Measurements from ENCODE around the gene KLRF1.

Gene KLRF1

DNA sequence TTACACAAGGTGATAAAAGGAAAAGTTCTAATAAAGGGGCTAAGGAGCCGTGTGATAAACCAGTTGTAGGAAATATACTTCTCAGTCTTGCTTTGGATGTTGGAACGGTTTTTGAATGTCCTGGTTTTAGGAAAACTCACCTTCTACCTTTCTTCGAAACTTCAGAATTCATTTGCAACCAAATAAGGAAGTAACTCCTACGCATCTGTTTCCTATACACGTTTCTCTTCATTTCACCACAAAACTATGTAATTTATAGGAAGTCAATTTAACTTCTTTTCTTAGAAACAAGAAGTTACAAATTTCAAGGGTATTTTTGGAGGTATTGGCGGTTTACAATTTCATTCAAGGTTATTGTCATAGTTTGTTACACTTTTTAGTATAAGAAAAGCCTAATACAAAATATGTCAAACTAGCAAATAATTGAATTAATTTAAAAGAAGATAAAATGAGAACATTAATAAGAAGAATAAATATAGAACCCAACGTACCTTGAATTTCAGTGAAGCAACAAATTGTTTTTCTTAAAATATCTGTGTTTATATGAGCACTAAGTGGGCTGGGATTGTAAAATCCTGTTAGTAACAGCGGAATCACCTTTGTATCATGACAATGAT lies 33.4 kb upstream of the KLRF1 start:
- H3K4me3 ChIP-seq (ENCODE audit: low read depth in 1 of 2, low read length in 2 of 2): no peak overlapping the region
- no peaks in the 10 kb centered on the region for H3K9me3 ChIP-seq (ENCODE audit: control insufficient read depth in 1 of 2, low read length in 2 of 2)
- no peaks in the 10 kb centered on the region for H3K27me3 ChIP-seq (ENCODE audit: control insufficient read depth in 1 of 2, insufficient read depth in 2 of 2, low read length in 2 of 2)
- no peak overlapping the region for H3K27ac ChIP-seq (ENCODE audit: low read depth, low read length)
- H3K9ac ChIP-seq (ENCODE audit: low read depth in 1 of 2, low read length in 2 of 2): no peak overlapping the region
- H3K4me1 ChIP-seq (ENCODE audit: control insufficient read depth in 1 of 2, insufficient read depth in 2 of 2, low read length in 2 of 2): peaks cover 3 to 10% of the 10 kb centered on the region in 2 donors
- H3K36me3 ChIP-seq (ENCODE audit: control insufficient read depth in 1 of 2, insufficient read depth in 2 of 2, low read length in 2 of 2): no peaks in the 10 kb centered on the region

DNA sequence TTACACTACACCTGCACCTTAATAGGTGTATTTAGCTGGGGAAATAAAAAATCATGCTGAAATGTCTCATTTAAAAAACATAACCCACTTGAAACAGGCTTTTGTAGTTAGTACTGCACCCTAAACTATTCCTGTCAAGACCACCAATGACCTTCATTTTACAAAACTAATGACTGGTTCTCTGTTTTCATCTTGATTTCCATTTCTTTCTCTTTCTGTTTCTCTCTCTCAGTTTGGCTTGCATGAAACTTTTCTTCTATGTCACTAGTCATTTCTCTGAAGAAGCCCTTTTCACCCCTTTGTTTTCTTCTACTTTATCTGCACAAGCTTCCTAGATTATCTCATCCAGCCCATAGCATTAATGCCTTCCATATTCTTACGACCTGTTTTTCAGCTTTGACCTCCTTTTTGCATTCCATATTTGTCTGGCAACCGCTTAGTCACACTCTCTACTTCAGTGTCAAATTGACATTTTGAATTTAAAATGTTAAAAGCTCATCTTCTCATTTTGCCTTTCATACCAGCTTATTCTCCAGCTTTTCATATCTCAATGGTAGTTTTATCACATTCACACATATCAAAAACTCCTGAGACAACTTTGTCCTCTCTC lies 32.7 kb upstream of the KLRF1 start:
- Histone ChIP-seq H3K27ac (ENCODE audit: low read depth, low read length) (no peak overlapping the region), H3K36me3 (ENCODE audit: control insufficient read depth in 1 of 2, insufficient read depth in 2 of 2, low read length in 2 of 2) (no peaks in the 10 kb centered on the region), H3K4me1 (ENCODE audit: control insufficient read depth in 1 of 2, insufficient read depth in 2 of 2, low read length in 2 of 2) (peaks cover 3 to 10% of the 10 kb centered on the region in 2 donors), H3K27me3 (ENCODE audit: control insufficient read depth in 1 of 2, insufficient read depth in 2 of 2, low read length in 2 of 2) (no peaks in the 10 kb centered on the region), H3K9ac (ENCODE audit: low read depth in 1 of 2, low read length in 2 of 2) (no peak overlapping the region), H3K9me3 (ENCODE audit: control insufficient read depth in 1 of 2, low read length in 2 of 2) (no peaks in the 10 kb centered on the region), H3K4me3 (ENCODE audit: low read depth in 1 of 2, low read length in 2 of 2) (no peak overlapping the region)

GRCh38 chr12:9795945-9796344 lies 31.3 kb upstream of the KLRF1 start:
- no peaks in the 10 kb centered on the region for H3K36me3 ChIP-seq (ENCODE audit: control insufficient read depth in 1 of 2, insufficient read depth in 2 of 2, low read length in 2 of 2)
- no peaks in the 10 kb centered on the region for H3K9me3 ChIP-seq (ENCODE audit: control insufficient read depth in 1 of 2, low read length in 2 of 2)
- no peaks in the 10 kb centered on the region for H3K27me3 ChIP-seq (ENCODE audit: control insufficient read depth in 1 of 2, insufficient read depth in 2 of 2, low read length in 2 of 2)
- no peak overlapping the region for H3K9ac ChIP-seq (ENCODE audit: low read depth in 1 of 2, low read length in 2 of 2)
- no peak overlapping the region for H3K27ac ChIP-seq (ENCODE audit: low read depth, low read length)
- H3K4me1 ChIP-seq (ENCODE audit: control insufficient read depth in 1 of 2, insufficient read depth in 2 of 2, low read length in 2 of 2): peaks cover 3 to 10% of the 10 kb centered on the region in 2 donors
- H3K4me3 ChIP-seq (ENCODE audit: low read depth in 1 of 2, low read length in 2 of 2): no peak overlapping the region

- Histone ChIP-seq H3K4me1 (ENCODE audit: control insufficient read depth in 1 of 2, insufficient read depth in 2 of 2, low read length in 2 of 2) (peaks cover 3 to 10% of the 10 kb centered on the region in 2 donors), H3K36me3 (ENCODE audit: control insufficient read depth in 1 of 2, insufficient read depth in 2 of 2, low read length in 2 of 2) (no peaks in the 10 kb centered on the region), H3K9me3 (ENCODE audit: control insufficient read depth in 1 of 2, low read length in 2 of 2) (no peaks in the 10 kb centered on the region), H3K4me3 (ENCODE audit: low read depth in 1 of 2, low read length in 2 of 2) (no peak overlapping the region), H3K9ac (ENCODE audit: low read depth in 1 of 2, low read length in 2 of 2) (no peak overlapping the region), H3K27me3 (ENCODE audit: control insufficient read depth in 1 of 2, insufficient read depth in 2 of 2, low read length in 2 of 2) (no peaks in the 10 kb centered on the region), H3K27ac (ENCODE audit: low read depth, low read length) (no peak overlapping the region)
Observed at GRCh38 chr12:9796346-9796745, 30.9 kb upstream of the KLRF1 start.

DNA sequence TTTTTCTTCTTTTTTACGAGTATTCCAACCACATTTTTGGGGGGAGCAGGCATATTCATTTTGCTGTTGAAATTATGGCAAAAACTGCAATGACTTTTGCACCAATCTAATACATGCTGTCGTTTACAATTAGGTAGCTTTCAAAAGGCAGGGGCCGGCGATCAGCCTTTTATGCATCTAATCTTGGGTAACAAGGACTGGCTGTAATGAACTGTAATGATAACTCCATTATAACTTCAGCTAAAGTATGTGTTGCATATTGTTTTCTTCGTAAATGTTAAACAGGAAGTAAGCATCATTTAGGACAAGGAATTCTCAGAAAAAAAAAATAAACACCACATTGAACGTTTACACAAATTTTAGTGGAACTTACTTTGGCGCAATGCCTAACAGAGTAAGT lies 30.3 kb upstream of the KLRF1 start:
- no peaks in the 10 kb centered on the region for H3K27me3 ChIP-seq (ENCODE audit: control insufficient read depth in 1 of 2, insufficient read depth in 2 of 2, low read length in 2 of 2)
- H3K9ac ChIP-seq (ENCODE audit: low read depth in 1 of 2, low read length in 2 of 2): no peak overlapping the region
- H3K36me3 ChIP-seq (ENCODE audit: control insufficient read depth in 1 of 2, insufficient read depth in 2 of 2, low read length in 2 of 2): no peaks in the 10 kb centered on the region
- no peak overlapping the region for H3K27ac ChIP-seq (ENCODE audit: low read depth, low read length)
- H3K9me3 ChIP-seq (ENCODE audit: control insufficient read depth in 1 of 2, low read length in 2 of 2): no peaks in the 10 kb centered on the region
- peaks cover 3 to 10% of the 10 kb centered on the region in 2 donors for H3K4me1 ChIP-seq (ENCODE audit: control insufficient read depth in 1 of 2, insufficient read depth in 2 of 2, low read length in 2 of 2)
- no peak overlapping the region for H3K4me3 ChIP-seq (ENCODE audit: low read depth in 1 of 2, low read length in 2 of 2)

DNA sequence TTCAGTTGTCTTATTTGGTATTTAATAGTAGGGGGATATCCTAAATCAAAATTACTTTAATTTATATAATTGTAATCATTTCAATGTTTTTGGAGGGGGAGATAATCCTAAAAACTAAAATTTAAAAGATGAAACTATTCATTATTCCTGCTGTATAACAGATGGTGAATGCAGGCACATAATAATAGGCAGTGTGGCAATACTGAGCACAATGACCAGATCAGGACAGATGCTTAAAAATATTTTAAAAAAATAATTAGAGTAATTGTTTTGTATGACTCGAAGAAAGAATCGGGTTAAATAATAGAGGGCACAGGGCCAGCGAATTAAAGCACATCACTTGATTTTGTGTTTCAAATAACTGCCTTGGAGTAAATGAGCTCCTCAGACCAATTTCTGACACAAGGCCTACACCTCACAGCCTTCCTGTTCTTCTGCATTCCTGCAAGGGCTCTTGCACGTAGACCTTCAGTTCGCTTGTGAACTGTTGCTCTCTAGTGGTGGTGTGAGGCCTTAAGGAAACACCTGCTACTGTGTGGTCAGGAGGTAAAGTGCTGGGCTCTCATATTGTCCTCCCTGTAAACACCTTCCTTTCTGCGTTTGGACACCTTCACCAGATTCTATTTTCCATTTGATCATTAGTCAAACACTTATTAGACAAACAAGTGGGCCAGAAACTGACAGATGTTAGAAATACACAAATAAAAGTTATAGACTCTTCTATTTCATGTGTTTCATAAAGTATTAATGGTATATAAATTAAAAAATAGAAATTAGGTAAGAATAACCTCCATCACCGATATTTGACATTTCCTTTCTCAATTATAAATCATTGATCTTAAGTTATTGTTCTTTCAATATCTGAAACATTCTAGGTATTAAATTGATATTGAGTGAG lies 29.3 kb upstream of the KLRF1 start:
- H3K9ac ChIP-seq (ENCODE audit: low read depth in 1 of 2, low read length in 2 of 2): no peak overlapping the region
- no peaks in the 10 kb centered on the region for H3K27me3 ChIP-seq (ENCODE audit: control insufficient read depth in 1 of 2, insufficient read depth in 2 of 2, low read length in 2 of 2)
- peaks cover 3 to 4% of the 10 kb centered on the region in 2 donors for H3K4me1 ChIP-seq (ENCODE audit: control insufficient read depth in 1 of 2, insufficient read depth in 2 of 2, low read length in 2 of 2)
- H3K9me3 ChIP-seq (ENCODE audit: control insufficient read depth in 1 of 2, low read length in 2 of 2): no peaks in the 10 kb centered on the region
- H3K4me3 ChIP-seq (ENCODE audit: low read depth in 1 of 2, low read length in 2 of 2): no peak overlapping the region
- H3K36me3 ChIP-seq (ENCODE audit: control insufficient read depth in 1 of 2, insufficient read depth in 2 of 2, low read length in 2 of 2): no peaks in the 10 kb centered on the region
- H3K27ac ChIP-seq (ENCODE audit: low read depth, low read length): no peak overlapping the region

DNA sequence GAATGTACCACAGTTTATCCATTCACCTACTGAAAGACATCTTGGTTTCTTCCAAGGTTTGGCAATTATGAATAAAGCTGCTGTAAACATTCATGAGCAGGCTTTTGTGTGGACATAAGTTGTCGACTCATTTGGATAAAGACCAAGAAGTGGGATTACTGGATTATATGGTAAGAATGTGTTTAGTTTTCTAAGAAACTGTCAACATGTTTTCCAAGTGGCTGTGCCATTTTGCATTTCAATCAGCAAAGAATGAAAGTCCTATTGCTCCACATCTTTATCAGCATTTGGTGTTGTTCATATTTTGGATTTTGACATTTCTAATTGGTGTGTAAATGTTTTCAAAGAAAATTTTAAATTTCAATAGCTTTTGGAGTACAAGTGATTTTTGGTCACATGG lies 27.3 kb upstream of the KLRF1 start:
- Histone ChIP-seq H3K9me3 (ENCODE audit: control insufficient read depth in 1 of 2, low read length in 2 of 2) (no peaks in the 10 kb centered on the region), H3K4me1 (ENCODE audit: control insufficient read depth in 1 of 2, insufficient read depth in 2 of 2, low read length in 2 of 2) (no peaks in the 10 kb centered on the region), H3K9ac (ENCODE audit: low read depth in 1 of 2, low read length in 2 of 2) (no peak overlapping the region), H3K27ac (ENCODE audit: low read depth, low read length) (no peak overlapping the region), H3K4me3 (ENCODE audit: low read depth in 1 of 2, low read length in 2 of 2) (no peak overlapping the region), H3K27me3 (ENCODE audit: control insufficient read depth in 1 of 2, insufficient read depth in 2 of 2, low read length in 2 of 2) (no peaks in the 10 kb centered on the region), H3K36me3 (ENCODE audit: control insufficient read depth in 1 of 2, insufficient read depth in 2 of 2, low read length in 2 of 2) (no peaks in the 10 kb centered on the region)

GRCh38 chr12:9805883-9806282 lies 21.4 kb upstream of the KLRF1 start:
- Histone ChIP-seq H3K4me3 (ENCODE audit: low read depth in 1 of 2, low read length in 2 of 2) (no peak overlapping the region), H3K27me3 (ENCODE audit: control insufficient read depth in 1 of 2, insufficient read depth in 2 of 2, low read length in 2 of 2) (no peaks in the 10 kb centered on the region), H3K4me1 (ENCODE audit: control insufficient read depth in 1 of 2, insufficient read depth in 2 of 2, low read length in 2 of 2) (no peaks in the 10 kb centered on the region), H3K36me3 (ENCODE audit: control insufficient read depth in 1 of 2, insufficient read depth in 2 of 2, low read length in 2 of 2) (no peaks in the 10 kb centered on the region), H3K9ac (ENCODE audit: low read depth in 1 of 2, low read length in 2 of 2) (no peak overlapping the region), H3K27ac (ENCODE audit: low read depth, low read length) (no peak overlapping the region), H3K9me3 (ENCODE audit: control insufficient read depth in 1 of 2, low read length in 2 of 2) (no peaks in the 10 kb centered on the region)

- no peaks in the 10 kb centered on the region for H3K4me1 ChIP-seq (ENCODE audit: control insufficient read depth in 1 of 2, insufficient read depth in 2 of 2, low read length in 2 of 2)
- H3K27ac ChIP-seq (ENCODE audit: low read depth, low read length): no peak overlapping the region
- no peaks in the 10 kb centered on the region for H3K9me3 ChIP-seq (ENCODE audit: control insufficient read depth in 1 of 2, low read length in 2 of 2)
Observed at GRCh38 chr12:9806714-9807113, 20.6 kb upstream of the KLRF1 start.

DNA sequence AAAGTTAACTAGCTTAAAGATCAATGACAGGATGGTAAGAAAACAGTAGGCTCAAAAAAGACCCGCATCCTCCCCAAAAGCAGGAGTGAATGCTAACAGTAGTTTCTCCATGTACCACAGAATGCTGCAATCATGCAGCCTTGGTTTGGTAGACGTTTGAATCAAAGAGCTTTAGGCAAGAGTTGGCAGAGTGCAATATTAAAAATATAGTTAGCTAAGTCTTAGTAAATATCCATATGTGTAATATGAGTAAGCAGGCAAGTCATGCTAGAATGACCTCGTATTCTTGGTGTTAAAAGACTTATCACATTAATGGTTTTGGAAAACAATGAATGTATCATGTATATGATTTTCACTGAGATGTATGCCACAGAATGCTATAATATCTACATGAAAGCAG lies 18.8 kb upstream of the KLRF1 start:
- no peaks in the 10 kb centered on the region for H3K4me1 ChIP-seq (ENCODE audit: control insufficient read depth in 1 of 2, insufficient read depth in 2 of 2, low read length in 2 of 2)
- no peaks in the 10 kb centered on the region for H3K36me3 ChIP-seq (ENCODE audit: control insufficient read depth in 1 of 2, insufficient read depth in 2 of 2, low read length in 2 of 2)
- H3K9ac ChIP-seq (ENCODE audit: low read depth in 1 of 2, low read length in 2 of 2): no peak overlapping the region
- H3K27ac ChIP-seq (ENCODE audit: low read depth, low read length): no peak overlapping the region
- H3K27me3 ChIP-seq (ENCODE audit: control insufficient read depth in 1 of 2, insufficient read depth in 2 of 2, low read length in 2 of 2): no peaks in the 10 kb centered on the region
- no peaks in the 10 kb centered on the region for H3K9me3 ChIP-seq (ENCODE audit: control insufficient read depth in 1 of 2, low read length in 2 of 2)
- no peak overlapping the region for H3K4me3 ChIP-seq (ENCODE audit: low read depth in 1 of 2, low read length in 2 of 2)

More at GRCh38 chr12:9806714-9807113, 20.6 kb upstream of the KLRF1 start:
- H3K4me3 ChIP-seq (ENCODE audit: low read depth in 1 of 2, low read length in 2 of 2): no peak overlapping the region
- H3K36me3 ChIP-seq (ENCODE audit: control insufficient read depth in 1 of 2, insufficient read depth in 2 of 2, low read length in 2 of 2): no peaks in the 10 kb centered on the region
- H3K27me3 ChIP-seq (ENCODE audit: control insufficient read depth in 1 of 2, insufficient read depth in 2 of 2, low read length in 2 of 2): no peaks in the 10 kb centered on the region
- H3K9ac ChIP-seq (ENCODE audit: low read depth in 1 of 2, low read length in 2 of 2): no peak overlapping the region
